Measurements from ENCODE around the gene RASL10B. TPM values are rescaled to one million over a fixed set of nuclear protein-coding genes. Genes with fewer than 3 reads are reported as not detected.
A peak's percentile ranks its signal among the peaks of the same experiment; 100 is the strongest.

Gene RASL10B
- total and polyA plus RNA-seq, 9 donors = 2.3 to 14.8 (median 6.6) TPM

DNA sequence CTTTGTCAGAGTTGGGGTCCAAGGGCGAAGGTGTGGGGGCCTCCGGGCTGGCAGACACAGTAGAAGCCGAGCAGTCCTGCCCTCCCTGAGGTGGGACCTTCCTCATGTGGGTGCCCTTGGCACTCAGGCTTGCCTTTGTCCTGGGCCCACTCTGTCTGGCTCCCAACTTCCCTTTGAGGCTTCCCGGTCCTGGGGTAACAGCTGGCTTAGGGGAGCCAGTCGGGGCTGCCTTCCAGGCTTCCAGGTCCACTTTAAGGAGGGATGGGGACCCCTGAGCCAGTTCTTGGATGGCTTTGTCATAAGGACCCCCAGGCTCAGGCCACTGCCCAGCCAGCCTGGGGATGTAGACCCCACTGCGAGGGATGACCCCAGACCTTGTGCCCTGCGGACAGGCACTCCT is 13.8 kb downstream of the RASL10B start:
- H3K36me3 ChIP-seq = no peaks in the 10 kb centered on the region
- TF ChIP-seq EP300 (IDR thresholded peaks at IDR 0.05) = no peak
- TF ChIP-seq POLR2A (IDR thresholded peaks at IDR 0.05) = no peak
- TF ChIP-seq, protein P1, sequence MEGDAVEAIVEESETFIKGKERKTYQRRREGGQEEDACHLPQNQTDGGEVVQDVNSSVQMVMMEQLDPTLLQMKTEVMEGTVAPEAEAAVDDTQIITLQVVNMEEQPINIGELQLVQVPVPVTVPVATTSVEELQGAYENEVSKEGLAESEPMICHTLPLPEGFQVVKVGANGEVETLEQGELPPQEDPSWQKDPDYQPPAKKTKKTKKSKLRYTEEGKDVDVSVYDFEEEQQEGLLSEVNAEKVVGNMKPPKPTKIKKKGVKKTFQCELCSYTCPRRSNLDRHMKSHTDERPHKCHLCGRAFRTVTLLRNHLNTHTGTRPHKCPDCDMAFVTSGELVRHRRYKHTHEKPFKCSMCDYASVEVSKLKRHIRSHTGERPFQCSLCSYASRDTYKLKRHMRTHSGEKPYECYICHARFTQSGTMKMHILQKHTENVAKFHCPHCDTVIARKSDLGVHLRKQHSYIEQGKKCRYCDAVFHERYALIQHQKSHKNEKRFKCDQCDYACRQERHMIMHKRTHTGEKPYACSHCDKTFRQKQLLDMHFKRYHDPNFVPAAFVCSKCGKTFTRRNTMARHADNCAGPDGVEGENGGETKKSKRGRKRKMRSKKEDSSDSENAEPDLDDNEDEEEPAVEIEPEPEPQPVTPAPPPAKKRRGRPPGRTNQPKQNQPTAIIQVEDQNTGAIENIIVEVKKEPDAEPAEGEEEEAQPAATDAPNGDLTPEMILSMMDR (IDR thresholded peaks at IDR 0.05) = no peak
- peaks cover 6% of the 10 kb centered on the region for H3K4me1 ChIP-seq (ENCODE audit: insufficient read depth)
- no peaks in the 10 kb centered on the region for H3K9me3 ChIP-seq
- no peaks in the 10 kb centered on the region for H3K27me3 ChIP-seq
- no peak overlapping the region for H3K4me3 ChIP-seq
- WGBS, 3 donors = 79 to 80% (median 80%) methylated on average over 7 of the region's 7 CpGs
- no peak overlapping the region for H3K27ac ChIP-seq
- intact Hi-C loops (cut with DNase I) = loop anchor here (5.0 to 10.0 kb wide), 7 partner anchors 130 to 433 kb away; no protein-coding TSS in a partner anchor
- no peak for DNase-seq

DNA sequence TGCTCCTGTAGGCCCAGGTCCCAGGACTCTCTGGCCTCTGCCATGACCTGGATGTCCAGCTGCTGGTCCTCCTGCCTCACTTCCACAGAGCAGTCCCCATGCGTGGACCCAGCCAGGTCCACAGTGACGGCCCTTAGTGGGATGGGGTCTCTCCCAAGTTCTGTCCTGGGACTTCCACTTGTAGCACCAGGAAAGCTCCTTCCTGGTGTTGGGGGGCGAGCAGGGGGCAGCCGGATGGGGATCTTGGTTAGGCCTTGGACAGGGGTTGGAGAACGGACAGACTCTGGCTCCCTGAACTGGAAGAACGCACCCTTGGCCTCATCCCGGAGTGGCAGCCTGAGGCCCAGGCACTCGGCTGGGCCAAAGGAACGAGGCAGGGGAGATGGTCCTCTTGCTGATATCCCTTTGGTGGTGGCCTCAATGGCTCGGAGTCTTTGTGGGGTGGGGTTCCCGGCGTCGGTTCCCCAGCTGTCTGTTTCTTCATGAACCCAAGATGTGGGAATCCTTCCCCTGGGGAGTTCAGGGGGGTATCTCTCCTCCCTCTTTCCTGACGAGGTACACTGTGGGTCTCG is 14.4 kb downstream of the RASL10B start:
- H3K4me1 ChIP-seq (ENCODE audit: insufficient read depth) = peaks cover 5% of the 10 kb centered on the region
- H3K36me3 ChIP-seq = no peaks in the 10 kb centered on the region
- no peak overlapping the region for H3K27ac ChIP-seq
- no peaks in the 10 kb centered on the region for H3K9me3 ChIP-seq
- 77 to 81% (median 81%) methylated on average over 14 to 15 of the region's 15 CpGs for WGBS, 3 donors
- no peak overlapping the region for H3K4me3 ChIP-seq
- intact Hi-C loops (cut with DNase I) = loop anchor here (5.0 to 10.0 kb wide), 7 partner anchors 131 to 434 kb away; no protein-coding TSS in a partner anchor
- no peak for DNase-seq
- no peaks in the 10 kb centered on the region for H3K27me3 ChIP-seq
- TF ChIP-seq, protein P1 (IDR thresholded peaks at IDR 0.05) = no peak
- no peak for TF ChIP-seq EP300 (IDR thresholded peaks at IDR 0.05)
- TF ChIP-seq POLR2A (IDR thresholded peaks at IDR 0.05) = no peak

DNA sequence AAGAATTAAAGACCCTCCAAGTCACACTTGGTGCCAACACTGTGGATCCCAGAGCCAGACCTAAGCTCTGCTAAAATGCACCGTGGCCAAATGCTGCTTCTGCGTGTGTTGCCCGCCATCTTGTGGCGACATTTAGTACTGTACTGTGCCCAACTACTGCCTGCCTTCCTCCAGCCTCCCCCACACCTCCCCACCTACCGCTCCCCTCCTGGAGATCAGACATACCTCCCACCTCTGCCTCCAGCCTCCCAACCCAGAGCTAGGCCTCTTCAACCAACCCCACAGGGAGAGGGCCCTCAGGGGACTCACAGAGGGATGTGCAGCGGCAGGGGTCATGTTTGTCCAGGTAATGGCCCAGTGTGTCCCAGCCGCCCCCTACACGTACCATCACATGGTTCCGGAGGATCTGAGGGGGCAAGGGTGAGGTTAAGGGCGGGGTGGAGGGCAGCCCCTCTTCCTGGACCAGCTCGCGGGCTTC is 16.1 kb downstream of the RASL10B start:
- Histone ChIP-seq H3K4me1 (ENCODE audit: insufficient read depth) (no peaks in the 10 kb centered on the region), H3K36me3 (no peaks in the 10 kb centered on the region), H3K27me3 (no peaks in the 10 kb centered on the region), H3K4me3 (no peak overlapping the region), H3K9me3 (no peaks in the 10 kb centered on the region), H3K27ac (no peak overlapping the region)
- intact Hi-C loops (cut with DNase I) = loop anchor here (5.0 to 10.0 kb wide), 7 partner anchors 133 to 435 kb away; no protein-coding TSS in a partner anchor
- WGBS, 3 donors = 15 to 27% (median 18%) methylated on average over 12 of the region's 12 CpGs
- TF ChIP-seq, protein P1 (IDR thresholded peaks at IDR 0.05) = peak; percentile 71 to 81 (median 78)
- TF ChIP-seq EP300 (IDR thresholded peaks at IDR 0.05) = no peak
- peak; percentile 68 to 85 (median 79) for DNase-seq

DNA sequence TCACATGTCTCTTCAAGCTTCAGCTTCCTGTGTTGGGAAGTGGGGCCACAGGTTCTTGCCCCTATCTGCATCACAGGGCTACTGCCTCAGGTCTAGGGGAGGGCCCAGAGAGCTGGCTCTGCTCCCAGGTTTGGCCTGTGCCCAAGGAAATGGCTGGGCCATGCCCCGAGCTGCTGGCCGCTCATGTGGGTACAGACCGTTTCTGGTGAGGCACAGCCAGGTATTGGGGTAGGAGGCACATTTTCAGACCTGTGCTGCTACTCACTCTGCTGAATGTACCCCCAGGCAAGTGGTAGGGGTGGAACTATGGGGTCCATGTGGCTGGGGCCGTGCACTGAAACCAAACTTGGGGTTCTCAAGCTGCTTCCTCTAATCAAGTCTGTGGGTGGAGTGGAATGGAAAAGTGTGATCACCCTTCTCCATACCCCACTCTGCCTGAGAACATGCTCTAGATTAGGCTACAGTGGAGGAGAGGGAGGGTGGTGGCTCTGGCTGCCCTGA is 17.0 kb downstream of the RASL10B start:
- no peaks in the 10 kb centered on the region for H3K27me3 ChIP-seq
- no peak overlapping the region for H3K27ac ChIP-seq
- intact Hi-C loops (cut with DNase I) = loop anchor here (5.0 to 10.0 kb wide), 7 partner anchors 134 to 436 kb away; no protein-coding TSS in a partner anchor
- TF ChIP-seq, protein P1 (IDR thresholded peaks at IDR 0.05) = no peak
- TF ChIP-seq POLR2A (IDR thresholded peaks at IDR 0.05) (no peak), EP300 (IDR thresholded peaks at IDR 0.05) (no peak)
- no peaks in the 10 kb centered on the region for H3K36me3 ChIP-seq
- H3K4me1 ChIP-seq (ENCODE audit: insufficient read depth) = no peaks in the 10 kb centered on the region
- no peaks in the 10 kb centered on the region for H3K9me3 ChIP-seq
- DNase-seq = no peak
- H3K4me3 ChIP-seq = no peak overlapping the region
- WGBS, 3 donors = 16 to 24% (median 18%) methylated on average over 4 of the region's 4 CpGs
